GM12865 (cell line): ENCODE measurements around the gene GSTO2.

Experiments
- DNase-seq: peaks from one replicate; pipeline ENCODE4 v3.0.0; 2010; ENCODE audit warnings: low read depth
- H3K4me3 ChIP-seq: 2 replicates; pipeline ENCODE4 v1.5.1; 2011; ENCODE audit warnings: mild to moderate bottlenecking, low read depth, low read length, control low read depth
- CTCF ChIP-seq: IDR thresholded peaks from 2 replicates; pipeline ENCODE4 v1.5.1; 2011; ENCODE audit warnings: low read length, control low read depth, low read depth, inconsistent platforms; ENCODE audit not compliant: insufficient read depth; ENCODE audit errors: missing control alignments

GSTO2 gene

GRCh38 chr10:104258209-104258608 lies 10.8 kb upstream of the GSTO2 start:
- no peak overlapping the region for H3K4me3 ChIP-seq
- no peak for TF ChIP-seq CTCF
- DNase-seq, result no peak

DNA sequence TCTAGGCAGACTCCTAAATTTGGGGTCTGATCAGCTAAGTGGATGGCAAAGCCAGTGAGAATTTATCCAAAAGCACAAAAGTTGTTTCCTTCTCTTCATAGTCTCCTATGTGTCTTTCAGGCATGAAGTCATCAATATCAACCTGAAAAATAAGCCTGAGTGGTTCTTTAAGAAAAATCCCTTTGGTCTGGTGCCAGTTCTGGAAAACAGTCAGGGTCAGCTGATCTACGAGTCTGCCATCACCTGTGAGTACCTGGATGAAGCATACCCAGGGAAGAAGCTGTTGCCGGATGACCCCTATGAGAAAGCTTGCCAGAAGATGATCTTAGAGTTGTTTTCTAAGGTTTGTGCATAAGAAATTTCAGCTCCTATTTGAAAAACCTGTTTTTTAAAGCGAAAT lies 9.5 kb upstream of the GSTO2 start:
- no peak overlapping the region for H3K4me3 ChIP-seq
- TF ChIP-seq CTCF, result no peak
- no peak for DNase-seq

GRCh38 chr10:104259999-104260774 lies 8.8 kb upstream of the GSTO2 start:
- no peak for DNase-seq
- no peak overlapping the region for H3K4me3 ChIP-seq
- TF ChIP-seq CTCF, result no peak

GRCh38 chr10:104260775-104261115 lies 8.2 kb upstream of the GSTO2 start:
- TF ChIP-seq CTCF, result no peak

GRCh38 chr10:104262055-104262454 lies 6.9 kb upstream of the GSTO2 start:
- no peak for DNase-seq
- TF ChIP-seq CTCF, result no peak
- no peak overlapping the region for H3K4me3 ChIP-seq

More at GRCh38 chr10:104260775-104261115, 8.2 kb upstream of the GSTO2 start:
- DNase-seq, result no peak
- no peak overlapping the region for H3K4me3 ChIP-seq

DNA sequence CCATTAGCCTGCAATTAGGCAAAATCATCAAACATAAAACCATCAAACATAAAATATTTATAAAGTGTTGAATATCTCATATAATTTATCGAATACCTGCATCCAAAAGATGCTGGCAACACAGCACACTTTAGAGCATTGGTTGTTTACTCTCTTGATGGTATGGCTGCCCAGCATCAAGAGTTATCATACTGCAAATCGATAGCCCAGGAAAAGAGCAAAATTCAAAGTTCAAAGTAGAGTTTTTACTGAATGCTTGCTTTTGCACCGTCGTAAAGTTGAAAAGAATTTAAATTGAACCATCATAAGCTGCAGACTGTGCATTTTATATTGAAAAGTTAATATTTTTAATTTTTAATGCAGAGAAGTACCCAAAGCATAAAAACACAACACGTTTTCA lies 4.2 kb upstream of the GSTO2 start:
- H3K4me3 ChIP-seq, result no peak overlapping the region
- DNase-seq, result no peak
- no peak for TF ChIP-seq CTCF

DNA sequence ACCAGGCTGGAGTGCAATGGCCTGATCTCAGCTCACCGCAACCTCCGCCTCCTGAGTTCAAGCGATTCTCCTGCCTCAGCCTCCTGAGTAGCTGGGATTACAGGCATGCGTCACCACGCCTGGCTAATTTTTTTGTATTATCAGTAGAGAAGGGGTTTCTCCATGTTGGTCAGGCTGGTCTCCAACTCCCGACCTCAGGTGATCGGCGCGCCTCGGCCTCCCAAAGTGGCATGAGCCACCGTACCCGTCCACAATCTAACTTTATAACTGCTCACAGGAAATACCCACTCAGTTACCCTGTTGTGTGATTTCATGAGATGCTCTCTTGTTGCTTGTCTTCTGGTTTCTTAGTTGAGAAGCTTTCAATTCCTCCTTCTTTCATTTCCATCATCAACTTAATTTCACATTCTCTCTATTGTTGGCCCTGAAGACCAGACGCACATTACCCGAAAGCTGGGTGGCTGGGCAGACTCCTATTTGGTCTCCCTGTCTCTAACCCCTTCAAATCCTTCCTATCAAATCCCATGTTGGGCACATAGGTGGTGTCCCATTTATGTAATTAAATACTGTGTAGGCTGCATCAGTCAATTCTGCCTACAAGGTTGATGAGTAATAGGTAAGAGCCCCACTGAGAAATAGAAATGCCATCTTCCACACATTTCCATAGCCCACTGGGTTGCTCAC lies 1.1 kb upstream of the GSTO2 start:
- no peak for TF ChIP-seq CTCF
- peak overlapping the region; percentile 61 for H3K4me3 ChIP-seq
- peak; percentile 53 for DNase-seq
